ENCODE results near the gene CHRDL2.

CHRDL2 gene

GRCh38 chr11:74725701-74726100 lies 5.5 kb downstream of the CHRDL2 start:
- Histone ChIP-seq H3K4me2 (ENCODE audit: low read depth, low read length, poor library complexity, severe bottlenecking) (no peak overlapping the region), H3K9me2 (replicated peaks; ENCODE audit: insufficient read depth, low read length) (no peaks in the 10 kb centered on the region), H4K20me1 (ENCODE audit: low read depth, low read length) (no peaks in the 10 kb centered on the region), H3K4me3 (ENCODE audit: insufficient read depth, low read length, poor library complexity, severe bottlenecking) (no peak overlapping the region), H3K9me3 (ENCODE audit: insufficient read depth, low read length) (no peaks in the 10 kb centered on the region), H3K27me3 (ENCODE audit: low read length) (no peaks in the 10 kb centered on the region), H3F3A (ENCODE audit: insufficient read depth) (no peaks in the 10 kb centered on the region), H3K9ac (ENCODE audit: low read length) (no peak overlapping the region), H3K27ac (ENCODE audit: low read depth, low read length) (no peak overlapping the region), H3K36me3 (ENCODE audit: low read length) (no peaks in the 10 kb centered on the region), H2AFZ (ENCODE audit: low read depth, low read length, severe bottlenecking) (no peak overlapping the region), H3K79me2 (ENCODE audit: insufficient read depth, low read length) (no peaks in the 10 kb centered on the region)
- TF ChIP-seq CTCF (IDR thresholded peaks at IDR 0.05; ENCODE audit: insufficient read depth, low read length, poor library complexity, severe bottlenecking) = no peak
- TF ChIP-seq EZH2phosphoT487 (conservative IDR thresholded peaks at IDR 0.05; ENCODE audit: low read length) = no peak

GRCh38 chr11:74723511-74723910 lies 7.7 kb downstream of the CHRDL2 start:
- Histone ChIP-seq H3K79me2 (ENCODE audit: insufficient read depth, low read length) (no peaks in the 10 kb centered on the region), H3K9me2 (replicated peaks; ENCODE audit: insufficient read depth, low read length) (no peaks in the 10 kb centered on the region), H4K20me1 (ENCODE audit: low read depth, low read length) (no peaks in the 10 kb centered on the region), H3K4me3 (ENCODE audit: insufficient read depth, low read length, poor library complexity, severe bottlenecking) (no peak overlapping the region), H3K9me3 (ENCODE audit: insufficient read depth, low read length) (no peaks in the 10 kb centered on the region), H3K9ac (ENCODE audit: low read length) (no peak overlapping the region), H3K27me3 (ENCODE audit: low read length) (no peaks in the 10 kb centered on the region), H3K36me3 (ENCODE audit: low read length) (no peaks in the 10 kb centered on the region), H2AFZ (ENCODE audit: low read depth, low read length, severe bottlenecking) (no peak overlapping the region), H3K27ac (ENCODE audit: low read depth, low read length) (no peak overlapping the region), H3K4me2 (ENCODE audit: low read depth, low read length, poor library complexity, severe bottlenecking) (no peak overlapping the region), H3F3A (ENCODE audit: insufficient read depth) (no peaks in the 10 kb centered on the region)
- TF ChIP-seq CTCF (IDR thresholded peaks at IDR 0.05; ENCODE audit: insufficient read depth, low read length, poor library complexity, severe bottlenecking) (no peak), EZH2phosphoT487 (conservative IDR thresholded peaks at IDR 0.05; ENCODE audit: low read length) (no peak)

GRCh38 chr11:74721479-74721835 lies 9.8 kb downstream of the CHRDL2 start:
- H3K36me3 ChIP-seq (ENCODE audit: low read length) = no peaks in the 10 kb centered on the region
- no peak overlapping the region for H2AFZ ChIP-seq (ENCODE audit: low read depth, low read length, severe bottlenecking)
- no peaks in the 10 kb centered on the region for H3K27me3 ChIP-seq (ENCODE audit: low read length)

More at GRCh38 chr11:74721479-74721835, 9.8 kb downstream of the CHRDL2 start:
- Histone ChIP-seq H4K20me1 (ENCODE audit: low read depth, low read length) (no peaks in the 10 kb centered on the region), H3K4me3 (ENCODE audit: insufficient read depth, low read length, poor library complexity, severe bottlenecking) (no peak overlapping the region), H3K27ac (ENCODE audit: low read depth, low read length) (no peak overlapping the region), H3K9ac (ENCODE audit: low read length) (no peak overlapping the region), H3K9me2 (replicated peaks; ENCODE audit: insufficient read depth, low read length) (no peaks in the 10 kb centered on the region), H3K79me2 (ENCODE audit: insufficient read depth, low read length) (no peaks in the 10 kb centered on the region), H3F3A (ENCODE audit: insufficient read depth) (no peaks in the 10 kb centered on the region), H3K9me3 (ENCODE audit: insufficient read depth, low read length) (no peaks in the 10 kb centered on the region), H3K4me2 (ENCODE audit: low read depth, low read length, poor library complexity, severe bottlenecking) (no peak overlapping the region)
- TF ChIP-seq EZH2phosphoT487 (conservative IDR thresholded peaks at IDR 0.05; ENCODE audit: low read length) (no peak), CTCF (IDR thresholded peaks at IDR 0.05; ENCODE audit: insufficient read depth, low read length, poor library complexity, severe bottlenecking) (no peak)

Data from SU-DHL-6 (cell line).